Stimulated activated CD4-positive, alpha-beta T cell treated with anti-CD3 and anti-CD28 coated beads, Interleukin-1b, Interleukin-23, amount 100 ng/mL, for 4 hours (primary cell): ENCODE measurements around the gene PPM1H.
"Not testable (repeated sequence)": the region's sequence is repeated elsewhere in the genome, so short reads cannot be mapped to it uniquely, and the experiment has no call there.

Experiments used
- DNase-seq, 2 donors: peaks; one replicate each; pipeline ENCODE4 v3.0.0-alpha.2; 2020; ENCODE audit warnings: low read depth in 2 of 2

The PPM1H gene

GRCh38 chr12:62943779-62944395, 8.9 kb upstream of the PPM1H start:
- DNase-seq, result no peak

- not testable (repeated sequence) for DNase-seq
Observed at GRCh38 chr12:62942316-62942715, 7.4 kb upstream of the PPM1H start.

- DNase-seq, result peak in 1 of 2 donors; percentile 2
Observed at GRCh38 chr12:62934239-62934798, 631 bp downstream of the PPM1H start.

DNA sequence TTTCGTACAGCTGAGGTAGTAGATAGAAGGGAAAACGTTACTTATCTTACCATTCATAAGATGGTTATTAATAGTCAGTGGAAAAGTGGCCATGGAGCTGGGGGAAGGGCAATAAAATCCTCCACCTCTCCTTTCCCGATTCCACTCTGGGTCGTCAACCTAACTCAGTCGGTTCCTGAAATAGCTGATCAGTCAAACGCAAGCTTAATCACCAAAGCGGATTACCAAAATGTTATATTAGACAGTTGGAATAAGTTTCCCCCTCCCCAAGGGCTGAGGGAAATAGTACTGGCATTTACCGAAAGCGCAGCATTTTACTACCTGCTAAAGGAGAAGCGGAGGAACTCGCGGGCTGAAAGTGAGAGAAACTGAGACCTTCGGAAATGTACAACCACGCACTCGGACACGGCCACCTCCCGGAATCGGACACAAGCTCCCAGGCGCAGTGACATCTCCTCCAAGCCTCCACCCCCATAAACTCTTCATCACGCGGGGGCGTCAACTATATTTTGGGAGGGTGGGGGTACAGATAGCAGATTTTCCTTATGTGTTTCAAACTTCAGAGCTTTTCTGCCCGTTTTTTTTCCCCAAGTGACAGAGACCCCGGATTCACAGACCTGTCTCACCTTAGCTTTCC, 1.2 kb downstream of the PPM1H start:
- DNase-seq, result no peak

DNA sequence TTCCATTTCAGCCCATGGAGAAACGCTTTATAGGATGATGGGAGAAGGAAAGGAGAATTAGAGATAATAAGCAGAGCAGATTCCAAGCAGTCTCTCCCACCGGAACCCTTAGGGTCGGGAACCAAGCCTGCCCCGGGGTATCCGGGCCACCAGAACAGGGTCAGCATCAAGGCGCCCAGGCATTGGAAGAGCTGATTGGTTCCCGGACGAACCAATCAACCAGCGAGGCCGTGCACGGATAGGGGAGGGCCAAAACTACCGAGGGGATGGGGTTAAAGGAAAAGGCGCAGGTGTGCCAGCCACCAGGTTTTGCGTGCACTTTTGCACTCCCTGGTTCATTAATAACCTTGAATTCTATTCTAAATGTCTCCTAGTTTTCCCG, 1.7 kb downstream of the PPM1H start:
- DNase-seq, result no peak

GRCh38 chr12:62931477-62931876, 3.5 kb downstream of the PPM1H start:
- no peak for DNase-seq

DNA sequence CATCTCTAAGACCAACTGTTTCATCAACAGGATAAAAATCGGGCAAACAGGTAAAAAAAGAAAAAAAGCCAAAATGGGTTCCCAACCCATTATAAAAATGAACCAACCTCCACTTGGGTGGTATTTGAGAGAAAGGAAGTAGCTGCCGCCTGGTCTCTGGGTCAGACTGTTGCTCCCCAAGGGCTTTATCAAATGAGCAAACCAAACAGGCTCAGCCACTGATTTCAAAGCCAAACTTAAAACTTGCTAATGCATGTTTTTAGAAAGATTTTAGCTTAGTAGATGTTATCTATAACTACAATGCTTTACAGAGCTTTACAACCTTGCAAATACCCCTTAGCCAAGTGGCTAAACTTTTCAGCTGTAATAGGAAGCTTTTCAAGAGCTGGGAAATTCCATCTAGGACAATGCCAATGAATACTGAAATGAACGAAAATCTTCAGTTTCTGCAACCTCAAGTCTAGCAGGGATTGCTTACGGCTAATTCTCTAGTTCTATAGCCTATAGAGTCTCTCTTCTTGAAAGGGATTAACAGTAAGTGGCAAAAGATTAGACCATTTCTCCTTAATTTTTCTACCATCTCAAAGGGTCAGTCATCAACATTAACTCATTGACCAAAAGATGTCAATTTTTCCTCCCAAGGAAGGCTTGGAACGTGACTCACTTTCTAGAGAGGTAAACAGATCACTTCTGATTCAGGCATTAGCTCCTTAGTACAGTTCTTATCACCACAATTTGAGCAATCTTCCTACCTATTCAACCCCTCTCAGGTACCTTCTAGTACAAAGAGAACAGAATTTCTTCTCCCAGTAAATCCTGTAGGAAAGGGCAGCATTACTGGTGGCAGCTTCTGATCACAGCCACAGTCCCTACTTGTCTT, 4.2 kb downstream of the PPM1H start:
- no peak for DNase-seq

DNA sequence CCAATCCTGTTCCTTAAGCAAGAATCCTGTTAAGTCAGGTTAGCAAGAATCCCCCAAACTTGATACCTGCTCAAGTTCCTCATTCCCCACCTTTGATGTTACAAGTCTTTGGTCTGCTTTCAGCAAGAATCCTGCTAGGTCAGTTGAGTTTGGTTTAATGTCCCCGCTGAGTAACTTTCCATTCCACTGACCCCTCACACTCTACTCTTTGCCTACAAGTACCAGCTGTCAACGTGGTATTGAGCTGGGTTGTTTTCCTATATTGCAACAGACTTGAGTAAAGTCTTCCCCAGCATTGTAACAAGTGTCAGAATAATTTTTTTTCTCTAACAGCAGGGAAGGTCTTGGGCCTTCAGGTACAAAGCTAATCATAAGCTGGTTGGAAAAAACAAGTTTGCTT, 6.3 kb downstream of the PPM1H start:
- DNase-seq, result no peak

GRCh38 chr12:62925680-62926079, 9.3 kb downstream of the PPM1H start:
- no peak for DNase-seq

GRCh38 chr12:62924084-62924483, 10.9 kb downstream of the PPM1H start:
- no peak for DNase-seq

DNA sequence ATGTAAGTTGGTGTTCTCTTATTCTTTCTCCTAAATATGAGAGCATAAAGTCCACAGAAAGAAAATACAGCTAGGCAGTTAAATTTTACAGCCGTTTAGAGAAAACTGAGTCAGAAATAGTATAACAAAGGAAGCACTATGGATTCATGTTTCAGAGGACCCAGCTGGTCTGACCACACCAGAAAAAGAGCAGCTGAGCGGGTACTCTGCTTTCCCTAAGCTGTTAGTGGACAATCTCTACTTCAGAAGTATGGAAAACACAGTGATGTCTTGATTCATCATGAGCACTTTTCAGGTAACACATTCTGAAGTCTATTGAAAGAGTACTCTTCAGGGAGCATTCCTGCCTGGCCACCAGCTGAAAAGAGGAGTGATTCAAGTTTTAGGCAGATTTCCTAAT, 12.4 kb downstream of the PPM1H start:
- DNase-seq, result no peak

DNA sequence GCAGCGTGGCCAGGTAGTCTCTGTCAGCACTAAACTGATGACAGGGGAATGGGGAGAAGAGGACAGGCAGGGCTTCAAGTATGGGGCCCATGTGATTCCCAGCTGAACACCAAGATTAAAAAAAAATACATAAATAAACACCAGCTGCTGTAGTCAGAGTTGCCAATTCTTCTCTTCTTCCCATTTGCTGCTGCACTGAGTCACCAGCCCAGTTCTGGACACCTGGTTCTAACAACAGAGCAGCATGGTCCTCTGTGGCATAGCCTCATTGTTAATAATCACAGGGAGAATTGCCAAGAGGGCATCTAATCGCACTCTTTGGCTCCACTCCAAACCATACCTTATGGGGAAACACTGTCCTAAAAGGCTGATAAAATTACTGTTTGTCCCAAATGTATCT, 15.1 kb downstream of the PPM1H start:
- DNase-seq, result no peak

GRCh38 chr12:62917926-62918325, 17.0 kb downstream of the PPM1H start:
- no peak for DNase-seq

DNA sequence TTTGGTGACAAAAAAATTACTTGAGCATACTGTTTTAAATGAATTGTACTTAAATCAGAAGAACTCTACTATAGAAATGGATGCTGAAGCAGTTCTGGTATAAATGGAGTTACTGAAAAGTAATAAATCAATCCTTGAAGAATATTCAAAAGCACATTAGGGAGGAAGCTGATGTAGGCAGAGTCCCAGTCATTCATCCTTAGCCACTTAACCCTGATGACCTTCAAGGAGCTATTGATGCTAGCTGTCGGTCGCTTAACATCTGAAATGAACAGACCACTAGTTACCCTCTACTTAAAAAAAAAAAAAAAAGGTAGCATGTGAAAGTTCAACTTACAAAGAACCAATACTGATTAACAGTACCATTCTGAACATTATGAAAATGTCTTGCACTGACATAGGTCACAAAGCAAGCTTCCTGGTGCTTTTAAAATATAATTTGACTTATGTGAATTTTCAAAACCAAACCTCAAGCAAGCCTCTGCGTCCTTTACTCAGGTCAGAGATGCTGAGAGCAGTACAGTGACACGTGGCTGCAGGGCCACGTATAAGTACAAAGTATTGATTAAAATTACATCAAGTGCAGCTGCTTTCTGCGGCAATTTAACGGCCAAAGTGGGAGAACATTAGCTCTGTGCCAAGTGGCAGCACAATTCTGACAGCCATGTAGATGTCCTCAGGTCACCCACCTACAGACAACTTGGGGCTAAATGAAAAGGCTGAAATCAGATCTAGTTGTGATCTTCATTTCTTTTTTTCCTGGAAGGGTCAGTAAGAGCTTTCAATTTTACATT, 18.1 kb downstream of the PPM1H start:
- DNase-seq, result no peak

DNA sequence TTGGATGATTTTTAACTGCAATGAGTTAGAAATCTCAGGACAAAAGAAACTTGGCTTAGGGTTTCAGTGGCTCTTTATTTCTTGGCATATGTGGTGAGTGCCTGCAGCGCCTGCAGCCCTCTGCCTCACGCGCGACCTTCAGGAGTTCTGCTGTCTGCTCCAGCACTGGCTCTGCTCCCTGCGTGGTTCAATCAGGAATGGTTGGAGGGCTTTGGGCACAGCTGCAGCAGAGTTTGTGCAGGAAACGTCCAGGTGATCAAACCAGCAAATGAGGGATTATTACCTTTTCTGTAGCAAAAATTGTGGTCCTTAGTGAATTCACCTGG, 19.8 kb downstream of the PPM1H start:
- no peak for DNase-seq

DNA sequence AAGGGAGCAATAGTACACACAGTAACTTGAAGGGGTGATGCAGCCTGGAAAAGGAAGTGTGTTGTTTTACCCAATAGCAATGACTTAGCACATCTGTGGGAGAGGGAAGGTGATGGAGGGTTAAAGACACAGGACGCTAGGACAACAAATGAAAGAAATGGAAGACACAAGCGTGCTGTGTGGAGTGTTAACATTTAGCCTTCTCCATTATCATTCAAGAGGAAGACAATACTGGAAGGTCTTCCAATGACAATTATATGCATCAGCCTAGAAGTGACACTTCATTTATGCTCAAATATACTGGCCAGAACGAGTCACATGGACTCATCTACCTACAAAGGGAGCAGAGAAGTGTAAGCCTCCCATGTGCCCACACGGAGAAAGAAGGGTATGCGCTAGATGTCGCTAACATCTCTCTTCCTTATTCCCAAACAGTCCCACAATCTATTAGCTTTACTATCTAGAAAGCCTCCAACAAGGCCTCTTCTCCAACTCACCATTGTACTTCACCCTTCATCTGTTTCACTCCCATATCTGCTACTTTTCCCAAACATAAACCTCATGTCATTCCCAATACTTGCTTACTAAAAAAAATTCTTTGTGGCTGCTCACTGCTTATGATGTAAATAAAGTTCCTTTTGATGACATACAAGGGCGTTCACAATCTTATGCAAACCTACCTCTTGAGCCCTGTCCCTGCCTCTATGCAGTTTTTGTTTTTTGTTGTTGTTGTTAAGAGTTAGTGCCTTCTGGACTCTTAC, 20.3 kb downstream of the PPM1H start:
- no peak for DNase-seq

DNA sequence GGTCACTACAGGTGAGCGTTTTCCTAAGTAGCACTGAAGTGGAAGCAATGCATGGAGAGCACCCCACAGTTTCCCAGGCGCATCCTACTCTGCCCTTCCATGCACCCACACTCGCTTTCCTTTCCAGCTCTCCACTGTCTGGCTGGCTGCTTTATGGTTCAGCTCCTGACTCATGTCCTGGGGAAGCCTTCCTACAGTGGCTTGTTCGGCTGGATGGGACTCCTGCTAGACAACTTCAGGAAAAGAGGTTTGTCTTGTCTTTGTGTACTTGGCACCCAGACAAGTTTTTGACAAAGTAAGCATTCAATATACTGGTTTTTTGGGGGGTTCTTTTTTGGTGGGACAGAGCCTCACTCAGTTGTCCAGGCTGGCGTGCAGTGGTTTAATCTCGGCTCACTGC, 21.6 kb downstream of the PPM1H start:
- DNase-seq, result no peak

DNA sequence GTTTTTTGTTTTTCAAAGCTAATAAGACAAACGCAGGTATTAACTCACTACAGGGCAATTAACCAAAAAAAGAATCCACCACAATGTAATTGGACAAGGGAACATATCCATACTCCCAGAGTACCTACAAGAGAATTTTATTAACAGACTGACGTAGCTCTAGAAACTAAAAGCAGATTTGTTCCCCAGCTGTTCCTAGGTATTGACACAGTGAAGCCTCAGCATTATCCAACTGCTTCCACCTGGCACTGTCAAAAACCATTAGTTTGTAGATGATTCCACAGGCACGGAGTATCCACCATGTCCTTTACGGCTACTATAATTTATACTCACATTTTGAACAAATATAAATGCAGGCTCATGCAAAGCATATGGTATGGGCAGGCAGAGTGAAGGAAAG, 22.3 kb downstream of the PPM1H start:
- DNase-seq, result no peak

DNA sequence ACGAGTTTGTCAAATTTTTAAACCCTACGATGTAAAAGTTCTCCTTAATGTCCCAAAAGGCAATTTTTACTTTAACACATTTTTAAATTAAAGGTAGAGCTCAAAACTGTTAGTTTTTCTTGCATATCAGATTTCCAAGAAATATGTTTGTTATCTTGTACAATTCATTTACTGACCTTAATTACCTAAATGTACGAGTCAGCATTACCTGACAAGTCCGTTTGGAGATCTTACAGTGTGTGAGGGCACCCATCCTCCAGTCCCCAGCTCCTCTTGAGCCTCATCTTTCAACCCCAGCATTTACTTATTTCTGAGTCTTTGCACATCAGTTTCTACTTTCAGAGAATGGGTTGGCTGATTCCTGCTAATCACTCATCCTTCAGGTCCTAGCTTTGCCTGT, 23.7 kb downstream of the PPM1H start:
- no peak for DNase-seq

GRCh38 chr12:62910549-62911169, 24.3 kb downstream of the PPM1H start:
- no peak for DNase-seq

- no peak for DNase-seq
Observed at GRCh38 chr12:62909340-62909739, 25.6 kb downstream of the PPM1H start.
